HG03097 (cell line): Measurements from ENCODE around the gene ZNF277.

Experiments
- ATAC-seq: cut with Tn5 transposase; IDR thresholded peaks from one replicate; pipeline ENCODE4 v1.9.1; 2021; ENCODE audit not compliant: unreplicated experiment, low FRiP score

Gene ZNF277

DNA sequence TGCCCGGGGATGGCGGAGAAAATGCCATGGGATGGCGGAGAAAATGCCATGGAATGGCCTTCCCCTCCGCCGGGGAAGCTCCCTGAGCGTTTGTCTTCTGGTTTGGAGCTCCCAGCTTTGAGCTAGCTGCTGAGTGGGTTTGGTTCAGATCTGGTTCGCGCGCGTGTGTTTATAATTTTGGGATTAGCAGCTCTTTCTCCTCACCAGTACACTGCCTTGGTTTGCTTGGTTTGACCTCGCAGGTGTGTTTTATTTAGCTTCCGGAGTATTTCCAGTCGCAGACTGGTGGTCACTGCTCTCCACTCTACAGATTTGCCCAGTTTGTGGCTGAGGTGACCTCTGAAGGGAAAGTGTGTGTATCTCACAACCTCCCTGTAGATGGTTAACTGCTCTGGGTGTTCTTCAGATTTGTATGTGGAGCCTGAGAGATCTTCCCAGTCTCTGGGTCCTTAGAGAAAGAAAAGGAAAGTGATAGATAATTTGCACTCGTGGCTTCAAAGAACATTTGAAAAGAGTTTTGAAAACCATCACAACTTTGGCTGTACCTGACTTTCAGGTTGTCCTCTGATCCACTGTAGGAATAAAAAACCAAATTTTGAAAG lies 597 bp downstream of the ZNF277 start:
- ATAC-seq: no peak

DNA sequence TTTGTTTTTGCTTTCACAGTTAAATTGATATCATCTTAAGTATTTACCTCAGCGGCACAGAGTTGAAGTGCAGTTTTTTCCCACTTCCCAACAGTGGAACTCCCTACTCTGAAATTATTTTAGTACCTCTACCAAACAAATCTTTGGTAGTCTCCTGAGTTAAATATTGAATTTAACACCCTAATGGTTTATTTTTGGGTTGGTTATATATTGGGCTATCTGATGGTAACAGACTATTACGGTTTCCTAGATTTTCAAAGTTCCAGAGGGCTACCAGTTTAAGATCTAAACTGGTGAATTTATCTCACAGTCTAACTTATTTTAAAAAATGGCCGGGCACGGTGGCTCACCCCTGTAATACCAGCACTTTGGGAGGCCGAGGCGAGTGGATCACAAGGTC lies 1.3 kb downstream of the ZNF277 start:
- ATAC-seq: no peak

DNA sequence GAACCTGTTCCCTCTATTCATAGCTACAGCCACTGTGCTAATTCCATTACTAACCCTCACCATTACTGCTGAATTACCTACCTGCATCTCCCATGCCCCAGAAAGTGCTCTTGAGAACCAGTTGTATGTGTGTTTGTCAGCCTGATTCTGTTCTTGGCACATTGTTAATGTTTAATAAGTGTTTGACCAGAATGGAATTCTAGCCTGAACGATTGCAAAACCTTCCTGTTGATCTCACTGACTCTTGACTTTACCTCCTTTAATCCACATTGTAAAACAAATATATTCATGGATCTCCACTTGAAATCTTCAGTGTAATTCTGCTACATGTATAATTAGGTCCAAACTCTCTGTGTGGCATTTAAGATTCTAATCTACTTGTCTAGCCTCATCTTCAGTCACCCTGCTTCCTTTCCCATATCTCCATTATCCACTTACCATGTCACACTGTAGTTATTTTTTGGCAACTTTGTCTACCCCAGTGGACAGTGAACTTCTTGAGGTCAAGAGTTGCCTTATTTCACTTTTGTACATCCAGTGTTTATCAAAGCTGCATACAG lies 4.9 kb downstream of the ZNF277 start:
- ATAC-seq: no peak

DNA sequence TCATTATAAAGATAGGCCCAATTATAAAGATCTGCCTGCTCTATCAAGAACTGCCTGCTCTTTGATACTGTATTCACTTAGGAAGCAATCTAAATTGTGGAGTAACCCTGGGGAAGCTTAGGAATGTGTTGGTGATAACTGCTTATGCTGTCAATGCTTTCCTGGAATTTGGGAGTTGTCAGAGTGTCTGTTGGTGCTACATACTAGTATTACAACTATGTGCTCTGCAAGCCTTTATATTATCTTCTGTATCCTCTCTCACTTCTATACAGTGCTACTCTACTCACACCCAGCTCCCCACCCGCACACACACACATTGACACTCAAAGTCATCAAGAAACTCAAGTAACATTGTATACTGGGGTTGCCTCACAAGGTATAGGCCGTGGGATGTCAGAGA lies 6.1 kb downstream of the ZNF277 start:
- ATAC-seq: no peak

DNA sequence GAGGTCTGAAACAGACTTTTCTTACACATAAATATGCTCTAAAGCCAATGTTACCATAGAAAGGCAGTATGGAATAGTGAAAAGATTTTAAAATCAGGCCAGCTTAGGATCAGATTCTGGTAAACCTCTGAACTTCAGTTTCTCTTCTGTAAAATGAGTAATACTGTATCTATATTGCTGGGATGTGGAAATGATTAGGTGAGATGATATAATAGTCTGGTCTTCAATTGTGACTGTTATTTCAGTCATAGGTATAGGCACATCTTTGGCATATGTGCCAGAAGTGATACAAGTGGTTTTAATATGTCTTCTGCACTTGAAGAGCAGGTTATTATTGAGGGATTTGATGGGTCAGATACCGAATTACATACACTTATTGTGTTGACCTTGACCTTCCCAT lies 7.2 kb downstream of the ZNF277 start:
- ATAC-seq: no peak

DNA sequence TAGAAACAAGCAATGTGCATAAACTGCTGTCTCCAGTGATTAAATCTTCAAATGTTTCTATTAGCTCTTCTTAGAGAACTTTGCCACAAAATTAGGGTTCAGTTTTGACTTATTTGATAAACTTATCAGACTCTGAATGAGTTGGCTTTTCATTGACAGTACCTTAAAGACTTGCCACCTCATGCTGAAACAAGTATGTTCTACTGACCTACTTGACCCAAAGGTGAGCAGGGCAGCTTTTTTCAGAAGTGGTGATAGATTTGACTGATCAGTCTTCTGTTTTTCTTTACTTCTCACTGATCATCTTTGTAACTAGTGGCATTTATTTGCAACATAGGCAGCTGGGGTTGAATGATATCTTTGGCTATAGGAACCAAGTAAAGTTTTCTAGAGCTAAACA lies 7.8 kb downstream of the ZNF277 start:
- no peak for ATAC-seq

DNA sequence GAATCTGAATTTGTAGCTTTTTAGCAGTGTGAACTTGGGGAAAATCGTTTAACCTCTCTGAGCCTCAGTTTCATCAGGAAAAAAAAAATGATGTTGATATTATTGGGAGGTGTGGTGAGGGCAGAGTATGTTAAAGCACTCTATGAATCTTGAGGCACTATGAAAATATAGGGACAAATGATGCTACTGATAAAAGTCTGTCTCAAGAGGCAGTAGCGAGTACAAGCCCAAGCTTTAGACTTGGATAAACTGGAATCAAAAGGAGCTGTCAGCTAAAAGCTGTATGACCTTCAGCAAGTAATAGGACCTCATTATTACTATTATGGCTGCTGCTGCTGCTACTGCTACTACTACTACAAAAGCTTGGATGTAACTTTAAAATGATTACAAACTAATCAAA lies 8.4 kb downstream of the ZNF277 start:
- no peak for ATAC-seq

DNA sequence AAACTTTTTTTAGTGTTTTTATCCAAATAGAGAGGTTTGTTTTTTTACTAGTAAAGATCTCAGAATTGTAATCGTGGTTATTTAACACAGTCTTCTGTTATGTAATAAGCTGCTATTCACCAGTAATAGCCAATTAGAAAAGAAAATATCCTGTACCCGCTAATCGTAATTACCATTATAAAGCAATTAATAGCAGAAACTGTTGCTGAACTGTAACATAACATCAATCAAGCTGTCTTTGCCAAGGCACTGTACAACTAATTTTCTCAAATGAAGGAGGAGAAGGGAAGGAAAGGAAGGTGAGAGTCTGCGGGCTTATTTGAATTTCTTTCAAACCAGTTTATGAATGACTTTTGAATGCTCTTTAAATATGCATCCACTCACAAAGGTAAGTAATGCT lies 9.3 kb downstream of the ZNF277 start:
- no peak for ATAC-seq

DNA sequence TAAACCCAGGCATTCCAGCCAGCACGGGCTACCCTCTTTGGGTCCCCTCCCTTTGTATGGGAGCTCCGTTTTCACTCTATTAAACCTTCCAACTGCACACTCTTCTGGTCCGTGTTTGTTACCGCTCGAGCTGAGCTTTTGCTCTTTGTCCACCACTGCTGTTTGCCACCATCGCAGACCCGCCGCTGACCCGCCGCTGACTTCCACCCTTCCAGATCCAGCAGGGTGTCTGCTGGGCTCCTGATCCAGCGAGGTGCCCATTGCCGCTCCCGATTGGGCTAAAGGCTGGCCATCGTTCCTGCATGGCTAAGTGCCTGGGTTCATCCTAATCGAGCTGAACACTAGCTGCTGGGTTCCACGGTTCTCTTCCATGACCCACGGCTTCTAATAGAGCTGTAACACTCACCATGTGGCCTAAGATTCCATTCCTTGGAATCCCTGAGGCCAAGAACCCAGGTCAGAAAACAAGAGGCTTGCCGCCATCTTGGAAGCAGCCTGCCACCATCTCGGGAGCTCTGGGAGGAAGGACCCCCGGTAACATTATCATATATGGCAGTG lies 14.5 kb downstream of the ZNF277 start:
- no peak for ATAC-seq

DNA sequence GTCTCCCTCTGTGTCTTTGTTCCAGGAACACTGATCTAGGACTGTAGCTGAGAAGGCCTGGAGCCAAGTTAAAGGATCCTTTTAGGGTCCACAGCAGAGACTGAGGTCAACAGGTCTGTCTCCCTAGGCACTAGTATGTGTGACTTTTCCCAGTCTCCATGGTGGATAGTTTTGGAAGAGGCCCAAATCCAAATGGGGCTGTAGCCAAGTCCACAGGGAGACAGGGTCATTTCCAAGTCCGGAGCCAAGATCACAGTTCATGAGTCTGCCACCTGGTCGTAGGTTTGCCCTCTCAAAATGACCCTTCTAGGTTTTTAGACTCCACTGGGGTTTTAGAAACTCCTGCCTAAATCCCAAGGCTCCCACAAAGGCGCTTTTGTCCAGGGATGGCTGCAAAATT lies 16.8 kb downstream of the ZNF277 start:
- no peak for ATAC-seq

DNA sequence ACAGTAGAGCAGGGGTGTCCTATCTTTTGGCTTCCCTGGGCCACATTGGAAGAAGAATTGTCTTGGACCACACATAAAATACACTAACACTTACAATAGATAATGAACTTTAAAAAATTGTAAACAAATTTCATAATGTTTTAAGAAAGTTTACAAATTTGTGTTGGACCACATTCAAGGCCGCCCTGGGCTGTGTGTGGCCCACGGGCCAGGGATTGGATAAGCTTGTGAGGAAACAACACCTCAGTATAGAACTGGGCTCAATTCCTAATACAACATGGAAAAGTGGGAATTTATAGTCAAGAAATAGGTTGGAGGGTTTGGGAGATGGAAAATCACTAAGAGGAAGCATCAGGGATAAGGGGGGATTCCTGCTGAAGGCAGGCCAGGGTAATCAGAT lies 17.7 kb downstream of the ZNF277 start:
- ATAC-seq: no peak

DNA sequence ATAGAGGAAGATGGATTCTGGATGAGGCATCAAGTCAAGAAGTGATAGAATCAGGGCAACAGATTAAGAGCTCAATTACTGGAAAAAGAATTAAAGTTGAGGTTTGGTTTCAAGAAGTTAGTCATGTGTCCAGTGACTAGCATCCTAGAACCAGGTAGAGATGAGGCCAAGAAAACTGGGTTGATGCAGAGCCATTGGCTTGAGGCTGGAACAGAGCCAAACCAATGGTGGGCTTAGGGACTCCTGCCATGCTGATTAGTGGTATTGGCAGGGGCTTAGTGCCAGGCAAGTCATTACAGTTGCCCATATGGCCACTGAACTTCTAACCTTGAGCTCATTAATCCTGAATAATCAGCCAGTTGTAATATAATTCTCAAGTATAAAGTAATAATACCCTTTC lies 18.5 kb downstream of the ZNF277 start:
- ATAC-seq: no peak

DNA sequence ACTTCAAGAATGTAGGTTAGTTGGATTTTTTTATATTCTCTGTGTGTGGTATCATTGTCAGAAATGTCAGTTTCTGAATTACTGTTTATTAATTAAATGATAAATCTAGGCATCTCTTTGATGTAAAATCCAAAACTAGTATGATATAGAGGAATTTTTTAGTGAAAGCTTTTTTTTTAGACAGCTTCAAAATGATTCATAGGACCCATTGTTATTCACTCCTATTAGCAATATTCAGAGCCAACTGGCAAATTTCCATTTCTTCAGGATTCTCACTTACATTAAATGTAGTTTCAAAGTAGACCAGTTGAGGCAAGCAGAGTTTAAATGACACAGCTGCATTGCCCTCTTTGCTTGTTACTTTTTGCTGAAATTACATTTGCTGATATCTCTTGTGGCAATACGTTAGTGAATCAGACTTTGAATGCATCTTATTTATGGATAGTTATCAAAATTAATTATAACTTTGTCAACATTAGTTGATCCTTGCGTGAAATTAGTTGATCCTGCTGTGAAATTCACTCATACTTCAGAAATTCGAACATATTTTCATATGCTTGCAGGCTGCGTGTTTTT lies 20.3 kb downstream of the ZNF277 start:
- ATAC-seq: no peak

DNA sequence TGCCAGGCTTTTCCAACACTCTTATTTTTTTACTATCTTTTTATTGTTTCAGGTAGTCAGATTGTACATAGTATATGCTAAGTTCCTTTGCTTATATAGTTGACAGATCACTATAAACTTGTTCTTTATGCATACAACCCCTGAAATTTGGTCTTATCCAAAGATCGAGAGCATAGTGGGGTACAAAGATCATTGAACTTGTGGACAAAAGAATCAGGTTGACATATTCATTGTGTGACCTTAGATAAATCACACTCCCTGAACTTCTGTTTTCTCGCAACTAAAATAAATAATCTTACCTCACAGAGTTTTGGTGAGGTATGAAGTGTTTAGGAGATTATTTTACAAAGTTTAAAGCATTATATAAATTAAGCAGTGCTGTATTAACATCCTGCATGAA lies 22.1 kb downstream of the ZNF277 start:
- no peak for ATAC-seq

DNA sequence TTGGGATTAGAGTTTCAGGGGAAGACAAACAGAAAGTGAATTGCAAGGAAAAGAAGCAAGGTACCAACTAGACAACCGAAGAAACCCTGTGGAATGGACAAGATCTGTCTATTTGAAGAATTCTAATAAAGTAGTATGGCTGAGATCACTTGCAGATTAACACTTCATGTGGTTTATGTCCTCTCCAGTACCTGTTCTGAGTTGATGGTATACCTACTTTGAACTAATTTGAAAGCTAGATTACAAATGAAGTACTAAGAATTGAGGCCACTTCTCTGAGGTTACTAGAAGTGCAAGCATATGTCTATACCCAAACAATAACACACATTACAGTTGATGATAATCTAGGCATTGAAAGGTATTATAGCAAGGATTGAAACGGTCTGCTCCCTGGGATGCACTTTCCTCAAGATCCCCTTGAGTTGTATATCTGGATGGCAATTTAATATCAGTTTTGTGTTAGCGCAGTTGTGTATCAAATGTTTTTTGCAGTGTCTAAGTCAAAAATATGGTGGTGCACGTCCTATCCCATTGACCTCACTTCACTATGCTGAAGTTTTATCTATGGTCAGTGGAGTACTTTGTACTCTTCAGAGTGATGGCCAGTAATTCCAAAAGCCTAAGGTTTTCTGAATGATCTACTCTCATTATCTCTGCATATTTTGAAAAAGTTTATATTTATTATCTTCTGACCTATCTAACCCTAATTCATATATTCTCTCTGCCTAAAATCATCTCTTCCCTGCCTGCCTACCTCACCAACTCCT lies 25.9 kb downstream of the ZNF277 start:
- no peak for ATAC-seq

DNA sequence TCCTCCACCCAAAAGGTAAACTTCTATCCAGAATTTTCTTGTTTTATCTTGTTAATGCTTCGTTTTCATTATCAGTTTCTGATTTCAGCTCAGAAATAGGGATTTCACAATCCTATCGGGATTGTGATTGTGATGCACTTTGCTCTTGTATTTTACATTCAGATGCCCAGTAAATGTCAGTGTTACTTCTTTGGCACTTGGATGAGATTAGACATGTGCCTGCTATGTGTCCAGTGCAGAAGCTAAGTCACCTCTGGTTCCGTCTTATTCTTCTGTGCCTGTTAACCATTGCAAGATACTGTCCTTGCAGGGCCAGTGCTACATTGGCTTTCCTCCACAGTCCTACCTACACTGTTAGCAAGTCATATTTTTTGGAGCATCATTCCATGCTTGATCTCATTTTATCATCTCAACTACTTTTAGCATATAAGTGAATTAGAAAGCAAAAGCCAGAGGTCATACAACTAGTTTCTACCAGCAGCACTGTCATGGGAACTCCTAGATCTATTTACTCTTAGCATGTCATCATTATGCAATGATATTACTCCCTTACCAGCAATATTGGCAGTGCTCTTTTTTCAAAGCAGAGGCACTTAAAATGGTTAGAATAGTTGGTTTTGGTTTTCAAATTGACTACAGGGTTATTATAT lies 26.7 kb downstream of the ZNF277 start:
- no peak for ATAC-seq

DNA sequence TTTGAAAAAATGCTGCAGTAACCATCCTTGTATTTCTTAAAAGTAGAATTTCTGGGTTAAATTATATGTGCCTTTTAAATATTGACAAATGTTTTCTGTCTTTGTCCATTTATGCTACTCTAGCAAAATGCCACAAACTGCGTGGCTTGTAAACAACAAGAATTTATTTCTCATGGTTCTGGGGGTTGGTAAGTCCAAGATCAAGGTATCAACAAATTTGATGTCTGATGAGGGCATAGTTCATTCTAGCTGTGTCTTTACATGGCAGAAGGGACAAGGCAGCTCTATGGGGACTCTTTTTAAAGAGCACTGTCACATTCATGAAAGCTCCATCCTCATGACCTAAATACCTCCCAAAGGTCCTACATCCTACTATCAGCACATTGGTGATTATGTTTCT lies 27.7 kb downstream of the ZNF277 start:
- no peak for ATAC-seq

DNA sequence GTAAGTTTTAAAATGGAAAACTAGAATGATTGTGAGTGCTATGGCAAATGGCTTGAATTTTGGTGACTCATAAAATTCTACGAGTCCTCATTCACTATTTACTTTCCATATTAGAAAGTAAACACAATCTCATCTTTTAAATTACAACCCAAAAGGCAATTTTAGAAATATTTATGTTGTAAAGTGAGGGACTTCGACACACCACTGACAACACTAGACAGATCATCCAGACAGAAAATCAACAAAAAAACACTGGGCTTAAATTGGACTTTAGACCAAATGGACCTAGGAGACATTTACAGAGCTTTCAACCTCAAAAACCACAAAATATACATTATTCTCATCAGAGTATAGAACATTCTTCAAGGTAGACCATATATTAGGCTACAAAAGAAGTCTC lies 30.1 kb downstream of the ZNF277 start:
- no peak for ATAC-seq

DNA sequence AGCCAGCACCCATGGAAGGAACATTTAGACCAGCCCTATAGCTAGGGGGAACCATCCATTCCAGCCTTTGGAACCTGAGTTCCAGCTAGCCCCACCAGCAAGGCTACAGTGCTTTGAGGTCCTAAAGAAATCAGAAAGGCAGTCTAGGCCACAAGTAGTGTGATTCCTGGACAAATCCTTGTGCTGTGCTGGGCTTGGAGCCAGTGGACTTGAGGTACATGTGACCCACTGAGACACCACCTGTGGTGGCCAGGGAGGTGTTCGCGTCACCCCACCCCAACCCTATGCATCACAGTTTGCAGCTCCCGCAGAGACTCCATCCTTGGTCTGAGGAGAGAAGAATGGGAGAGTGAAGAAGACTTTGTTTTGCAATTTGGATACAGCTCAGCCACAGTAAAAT lies 31.8 kb downstream of the ZNF277 start:
- no peak for ATAC-seq

DNA sequence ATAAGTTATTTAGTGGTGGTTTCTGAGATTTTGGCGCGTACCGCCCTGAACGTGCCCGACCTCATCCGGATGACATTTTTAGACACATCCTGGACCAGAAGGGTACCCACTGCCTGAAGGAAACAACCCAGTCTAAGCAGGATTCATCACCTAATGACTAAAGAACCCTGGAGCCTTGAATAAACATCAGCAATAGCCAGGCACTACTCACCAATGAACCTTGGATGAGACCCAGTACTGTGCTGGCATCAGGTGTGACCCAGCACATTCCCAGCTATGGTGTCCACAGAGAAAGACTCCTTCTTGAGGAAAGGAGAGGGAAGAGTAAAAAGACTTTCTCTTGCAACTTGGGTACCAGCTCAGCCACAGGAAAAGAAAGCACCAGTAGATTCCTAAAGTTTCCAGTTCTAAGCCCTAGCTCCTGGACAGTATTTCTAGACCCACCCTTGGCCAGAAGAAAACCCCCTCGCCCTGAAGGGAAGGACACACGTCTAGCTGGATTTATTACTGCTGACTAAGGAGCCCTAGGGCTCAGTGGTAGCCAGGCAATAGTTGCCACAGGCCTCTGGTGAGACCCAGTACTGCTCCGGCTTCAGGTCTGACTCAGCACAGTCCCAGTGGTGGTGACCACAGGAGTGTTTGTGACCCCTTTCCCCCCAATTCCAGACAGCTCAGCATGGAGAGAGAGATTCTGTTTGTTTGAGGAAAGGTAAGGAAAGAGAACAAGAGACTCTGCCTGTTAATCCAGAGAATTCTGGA lies 32.5 kb downstream of the ZNF277 start:
- no peak for ATAC-seq
